Kidney (tissue), 14 donors: ENCODE results near the gene PLXNC1. TPM values are rescaled to one million over a fixed set of nuclear protein-coding genes. Genes with fewer than 3 reads are reported as not detected.

Experiments
- DNase-seq, 5 donors: peaks; one replicate each; pipeline ENCODE4 v3.0.0-alpha.2; 2013 to 2020
- FAIRE-seq: peaks from 2 replicates; lab custom pipeline; 2012; peaks lifted over from hg19 to GRCh38; lab: Jason Lieb, UNC
- H3K27ac ChIP-seq, 2 donors: one replicate each; pipeline ENCODE4 v1.7.0; 2013; ENCODE audit warnings: low read depth in 2 of 2, low read length in 2 of 2, inconsistent platforms in 1 of 2
- H3K27me3 ChIP-seq: one replicate; pipeline ENCODE4 v1.7.1; 2013; ENCODE audit warnings: low read length, inconsistent platforms; ENCODE audit not compliant: control insufficient read depth, insufficient read depth
- H3K36me3 ChIP-seq, 3 donors: one replicate each; pipeline versions ENCODE4 v1.7.0 to v1.7.1; 2013; ENCODE audit warnings: low read length in 3 of 3, control low read depth in 1 of 3, inconsistent platforms in 1 of 3; ENCODE audit not compliant: insufficient read depth in 3 of 3, control insufficient read depth in 2 of 3
- H3K4me1 ChIP-seq, 3 donors: one replicate each; pipeline versions ENCODE4 v1.7.0 to v1.7.1; 2013; ENCODE audit warnings: low read length in 3 of 3, inconsistent platforms in 1 of 3, low read depth in 1 of 3; ENCODE audit not compliant: control insufficient read depth in 2 of 3, insufficient read depth in 2 of 3
- H3K4me3 ChIP-seq, 3 donors: one replicate each; pipeline versions ENCODE4 v1.7.0 to v1.8.1; 2013; ENCODE audit warnings: low read length in 3 of 3, control low read depth in 1 of 3, inconsistent platforms in 1 of 3
- H3K9ac ChIP-seq, 3 donors: one replicate each; pipeline versions ENCODE4 v1.7.0 to v1.7.1; 2013; ENCODE audit warnings: low read length in 3 of 3, control low read depth in 1 of 3, inconsistent platforms in 1 of 3
- H3K9me3 ChIP-seq, 3 donors: one replicate each; pipeline versions ENCODE4 v1.7.0 to v1.7.1; 2013; ENCODE audit warnings: low read length in 3 of 3, control low read depth in 1 of 3, inconsistent platforms in 1 of 3; ENCODE audit not compliant: control insufficient read depth in 2 of 3, insufficient read depth in 1 of 3
- intact Hi-C: fragments of 100-400 bp; cut with DNase I; formaldehyde crosslinking; loops from one replicate; pipeline ENCODE4 v1.11.1; 2022
- polyA plus RNA-seq: library from polyadenylated mRNA; stranded (reverse); fragments of 350-450 nt; fragmentation: Illumina TruSeq; extraction: RNeasy Lipid Tissue Mini Kit (QIAGEN cat#74804); gene quantifications from one replicate; pipeline ENCODE4 v1.2.3, GENCODE V29; 2014; ENCODE audit warnings: low read depth, low replicate concordance; ENCODE audit not compliant: insufficient read depth
- total RNA-seq: library from RNA; stranded (reverse); fragmentation: NEBNext Ultra II Directional; extraction: Animal tissue kit (Norgen Biotek cat#: 25700); gene quantifications from one replicate; pipeline ENCODE4 v1.2.1, GENCODE V29; 2021
- TF ChIP-seq, protein P1 (sequence below): IDR thresholded peaks from 3 replicates; pipeline ENCODE4 v1.5.1; 2012; ENCODE audit warnings: mild to moderate bottlenecking, moderate library complexity, borderline replicate concordance; ENCODE audit not compliant: insufficient read depth; ENCODE audit errors: extremely low read depth
- donor health status: control.
- donor health status: control.
- donor health status: control.
- donor health status: control.
- donor health status: control.
- donor health status: DM: yes; HTN: yes; CAD: no.
- donor health status: Normal renal cell carcinoma (clear cell type).

Gene PLXNC1
- total and polyA plus RNA-seq, 2 donors from 2014 or later, result 1.8 to 11.6 TPM

DNA sequence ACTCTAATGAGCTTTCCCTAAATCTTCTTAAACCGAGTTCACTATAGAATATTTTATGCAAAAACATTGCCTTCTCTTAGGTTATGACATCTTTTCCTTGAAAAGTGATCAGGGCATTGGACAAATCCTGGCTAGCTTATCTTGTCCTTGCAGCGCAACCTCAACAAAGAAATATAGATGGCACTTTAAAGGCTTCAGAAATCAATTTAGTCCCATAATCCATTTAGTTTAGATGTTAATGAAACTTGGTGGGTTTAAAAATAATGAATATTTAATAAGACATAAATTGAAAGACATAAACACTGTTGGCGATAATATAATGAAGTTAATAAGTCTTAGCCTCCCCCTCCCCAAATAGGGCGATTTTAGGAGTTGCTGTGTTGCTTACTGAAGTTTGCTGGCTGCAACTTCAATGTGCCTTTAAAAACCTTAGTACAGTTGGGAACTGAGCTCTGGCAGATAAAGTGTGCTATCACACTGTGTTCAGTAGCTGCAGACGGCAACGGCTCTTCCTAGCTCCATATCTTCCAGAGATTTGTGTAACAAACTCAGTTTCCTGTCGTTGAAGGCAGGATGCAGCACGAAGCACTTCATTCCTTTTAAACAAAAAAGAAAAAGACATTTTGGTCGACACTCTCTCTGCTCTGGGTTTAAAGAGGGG lies 19.5 kb downstream of the PLXNC1 start:
- Histone ChIP-seq H3K9me3 (no peaks in the 10 kb centered on the region), H3K36me3 (no peaks in the 10 kb centered on the region), H3K4me3 (no peak overlapping the region), H3K4me1 (no peaks in the 10 kb centered on the region), H3K27me3 (no peaks in the 10 kb centered on the region), H3K27ac (no peak overlapping the region), H3K9ac (no peak overlapping the region)
- TF ChIP-seq, protein P1, sequence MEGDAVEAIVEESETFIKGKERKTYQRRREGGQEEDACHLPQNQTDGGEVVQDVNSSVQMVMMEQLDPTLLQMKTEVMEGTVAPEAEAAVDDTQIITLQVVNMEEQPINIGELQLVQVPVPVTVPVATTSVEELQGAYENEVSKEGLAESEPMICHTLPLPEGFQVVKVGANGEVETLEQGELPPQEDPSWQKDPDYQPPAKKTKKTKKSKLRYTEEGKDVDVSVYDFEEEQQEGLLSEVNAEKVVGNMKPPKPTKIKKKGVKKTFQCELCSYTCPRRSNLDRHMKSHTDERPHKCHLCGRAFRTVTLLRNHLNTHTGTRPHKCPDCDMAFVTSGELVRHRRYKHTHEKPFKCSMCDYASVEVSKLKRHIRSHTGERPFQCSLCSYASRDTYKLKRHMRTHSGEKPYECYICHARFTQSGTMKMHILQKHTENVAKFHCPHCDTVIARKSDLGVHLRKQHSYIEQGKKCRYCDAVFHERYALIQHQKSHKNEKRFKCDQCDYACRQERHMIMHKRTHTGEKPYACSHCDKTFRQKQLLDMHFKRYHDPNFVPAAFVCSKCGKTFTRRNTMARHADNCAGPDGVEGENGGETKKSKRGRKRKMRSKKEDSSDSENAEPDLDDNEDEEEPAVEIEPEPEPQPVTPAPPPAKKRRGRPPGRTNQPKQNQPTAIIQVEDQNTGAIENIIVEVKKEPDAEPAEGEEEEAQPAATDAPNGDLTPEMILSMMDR, result no peak
- FAIRE-seq (no peak), DNase-seq (no peak)
- intact Hi-C loops, result no loop called here

DNA sequence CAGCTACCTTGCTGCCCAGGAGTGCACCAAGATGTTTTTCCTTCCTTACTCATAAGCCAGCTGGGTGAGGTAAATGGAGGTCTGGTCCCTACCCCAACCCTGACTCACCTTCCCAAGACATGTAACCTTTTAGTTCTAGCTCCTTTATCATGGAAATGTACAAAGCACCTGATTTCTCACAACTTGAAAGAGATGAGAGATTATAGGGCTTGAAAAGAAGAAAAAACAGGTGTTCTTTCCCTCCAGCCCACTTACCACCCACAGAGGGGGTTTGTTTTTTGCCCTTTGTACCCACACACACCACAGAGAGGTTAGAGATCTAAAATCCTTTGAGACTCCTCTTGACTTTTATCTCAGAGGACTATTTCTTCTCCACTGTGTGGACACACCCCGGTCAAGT lies 21.1 kb downstream of the PLXNC1 start:
- Histone ChIP-seq H3K4me3 (no peak overlapping the region), H3K9ac (no peak overlapping the region), H3K36me3 (no peaks in the 10 kb centered on the region), H3K9me3 (no peaks in the 10 kb centered on the region), H3K4me1 (no peaks in the 10 kb centered on the region), H3K27me3 (no peaks in the 10 kb centered on the region), H3K27ac (no peak overlapping the region)
- FAIRE-seq, result no peak
- DNase-seq, result no peak
- intact Hi-C loops, result no loop called here
- TF ChIP-seq, protein P1, result no peak

DNA sequence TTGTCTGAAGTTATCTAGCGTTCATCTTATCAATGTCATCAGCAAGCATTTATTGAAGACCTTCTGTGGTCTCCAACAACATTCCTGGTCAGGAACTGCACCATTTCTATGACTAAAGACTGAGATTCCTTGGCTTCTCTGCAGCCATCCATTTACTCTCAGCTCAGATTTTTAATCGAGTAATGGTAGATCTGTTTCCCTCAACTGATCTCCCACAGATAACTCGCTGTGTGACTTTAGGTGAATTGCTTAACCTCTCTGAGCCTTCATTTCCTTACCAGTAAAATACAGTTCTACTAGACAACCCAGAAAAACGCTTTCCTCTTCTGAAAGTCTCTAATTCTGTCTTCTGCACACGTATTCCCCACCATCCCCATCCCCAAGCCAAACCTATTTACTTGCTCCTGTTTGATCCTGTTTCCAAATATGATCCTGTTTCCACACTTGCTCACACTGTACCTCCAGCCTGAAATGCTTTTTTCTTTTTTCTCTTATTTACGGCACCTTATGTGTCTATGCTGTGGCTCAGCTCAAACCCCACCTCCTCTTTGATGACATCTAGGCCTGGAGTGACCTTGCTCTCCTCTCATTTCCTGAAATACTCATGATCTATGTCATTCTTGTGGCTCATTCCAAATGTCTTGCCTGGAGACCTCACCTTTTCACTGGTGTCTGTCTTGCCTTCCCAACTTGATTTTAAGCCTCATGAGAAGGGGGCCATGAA lies 21.8 kb downstream of the PLXNC1 start:
- DNase-seq (no peak), FAIRE-seq (no peak)
- no peak overlapping the region for H3K4me3 ChIP-seq
- H3K36me3 ChIP-seq, result no peaks in the 10 kb centered on the region
- no peaks in the 10 kb centered on the region for H3K4me1 ChIP-seq
- H3K9ac ChIP-seq, result no peak overlapping the region
- TF ChIP-seq, protein P1, result no peak
- no peak overlapping the region for H3K27ac ChIP-seq
- H3K9me3 ChIP-seq, result no peaks in the 10 kb centered on the region
- intact Hi-C loops, result no loop called here
- no peaks in the 10 kb centered on the region for H3K27me3 ChIP-seq
